Stimulated activated CD4-positive, alpha-beta T cell treated with anti-CD3 and anti-CD28 coated beads, TNF-alpha, amount 100 ng/mL, for 24 hours (primary cell): ENCODE data around the gene ARL8A.
"Not testable (repeated sequence)": the region's sequence is repeated elsewhere in the genome, so short reads cannot be mapped to it uniquely, and the experiment has no call there.

Source experiments
- DNase-seq, 3 experiments: peaks; one replicate each; pipeline ENCODE4 v3.0.0-alpha.2; 2020; ENCODE audit warnings: low read depth in 3 of 3

Gene ARL8A

DNA sequence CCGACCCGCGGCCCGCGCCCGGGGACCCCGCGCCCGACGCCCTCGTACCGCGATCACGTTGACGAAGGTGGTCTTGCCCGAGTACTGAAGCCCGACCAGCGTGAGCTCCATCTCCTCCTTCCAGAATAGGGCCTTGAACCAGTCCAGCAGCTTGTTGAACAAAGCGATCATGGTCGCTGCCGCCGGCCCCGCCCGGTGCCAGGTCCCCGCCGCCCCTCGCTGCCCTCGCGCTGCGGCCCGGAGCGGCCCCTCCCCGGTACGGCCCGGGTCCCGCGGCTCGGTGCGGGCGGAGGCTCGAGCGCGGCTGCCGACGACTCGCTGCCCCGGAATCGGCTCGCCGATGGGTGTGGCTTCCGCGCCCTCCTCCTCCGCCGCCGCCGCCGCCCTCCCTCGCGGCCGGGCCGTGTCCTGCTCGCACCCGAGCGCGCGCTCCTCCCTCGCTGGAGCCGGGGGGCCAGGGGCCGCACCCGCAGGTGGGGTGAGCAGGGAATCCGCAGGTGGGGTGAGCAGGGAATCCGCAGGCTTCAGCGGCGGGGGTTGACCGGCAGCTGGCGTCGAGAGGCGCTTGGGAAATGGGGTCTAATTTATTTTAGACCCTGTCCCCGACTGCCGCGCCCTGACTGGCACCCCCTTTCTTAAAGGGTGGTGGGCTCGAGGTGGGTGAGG, at the start of gene ARL8A:
TSS of gene ARL8A (minus strand) at position 336 of the 666 bp plus-strand sequence. CDS start at position 171, 165 bp downstream.
- DNase-seq = peak in 1 of 3 experiments; percentile 70

- DNase-seq = no peak
Measured at GRCh38 chr1:202194328-202194648, 49.8 kb upstream of the ARL8A start.

DNA sequence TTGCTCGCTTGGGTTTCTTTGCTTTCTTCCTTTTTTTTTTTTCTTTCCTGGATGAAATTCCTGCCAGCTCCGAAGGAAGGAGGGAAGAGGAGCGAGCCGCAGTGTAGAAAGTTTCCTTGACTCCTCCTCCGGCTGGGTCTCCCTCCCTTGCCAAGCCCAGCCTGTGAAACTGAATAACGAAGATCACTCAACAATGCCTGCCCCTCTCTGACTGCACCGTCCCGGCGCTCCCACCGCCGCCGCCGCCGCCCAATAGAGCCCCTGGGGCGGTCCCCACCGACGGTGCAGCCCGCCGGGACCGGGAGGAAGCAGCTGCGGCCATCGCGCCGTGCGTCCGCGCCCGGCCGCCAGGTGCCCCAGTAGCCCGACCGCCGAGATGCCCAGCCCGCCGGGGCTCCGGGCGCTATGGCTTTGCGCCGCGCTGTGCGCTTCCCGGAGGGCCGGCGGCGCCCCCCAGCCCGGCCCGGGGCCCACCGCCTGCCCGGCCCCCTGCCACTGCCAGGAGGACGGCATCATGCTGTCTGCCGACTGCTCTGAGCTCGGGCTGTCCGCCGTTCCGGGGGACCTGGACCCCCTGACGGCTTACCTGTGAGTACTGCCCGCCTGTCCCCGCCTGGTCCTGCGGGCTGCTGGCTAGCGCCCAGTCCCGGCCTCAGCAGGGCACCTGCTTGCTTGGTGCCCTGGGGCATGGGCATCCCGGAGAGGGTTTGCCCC, 49.2 kb upstream of the ARL8A start, which contains the start of gene LGR6:
TSS of gene LGR6 (plus strand) at position 186 of the 714 bp plus-strand sequence. CDS start at position 377, 191 bp downstream.
- no peak for DNase-seq

- DNase-seq = peak in 2 of 3 experiments; percentile 22 to 46
Measured at GRCh38 chr1:202192770-202193613, 48.5 kb upstream of the ARL8A start.

GRCh38 chr1:202191391-202191790, 46.9 kb upstream of the ARL8A start:
- not testable (repeated sequence) for DNase-seq

DNA sequence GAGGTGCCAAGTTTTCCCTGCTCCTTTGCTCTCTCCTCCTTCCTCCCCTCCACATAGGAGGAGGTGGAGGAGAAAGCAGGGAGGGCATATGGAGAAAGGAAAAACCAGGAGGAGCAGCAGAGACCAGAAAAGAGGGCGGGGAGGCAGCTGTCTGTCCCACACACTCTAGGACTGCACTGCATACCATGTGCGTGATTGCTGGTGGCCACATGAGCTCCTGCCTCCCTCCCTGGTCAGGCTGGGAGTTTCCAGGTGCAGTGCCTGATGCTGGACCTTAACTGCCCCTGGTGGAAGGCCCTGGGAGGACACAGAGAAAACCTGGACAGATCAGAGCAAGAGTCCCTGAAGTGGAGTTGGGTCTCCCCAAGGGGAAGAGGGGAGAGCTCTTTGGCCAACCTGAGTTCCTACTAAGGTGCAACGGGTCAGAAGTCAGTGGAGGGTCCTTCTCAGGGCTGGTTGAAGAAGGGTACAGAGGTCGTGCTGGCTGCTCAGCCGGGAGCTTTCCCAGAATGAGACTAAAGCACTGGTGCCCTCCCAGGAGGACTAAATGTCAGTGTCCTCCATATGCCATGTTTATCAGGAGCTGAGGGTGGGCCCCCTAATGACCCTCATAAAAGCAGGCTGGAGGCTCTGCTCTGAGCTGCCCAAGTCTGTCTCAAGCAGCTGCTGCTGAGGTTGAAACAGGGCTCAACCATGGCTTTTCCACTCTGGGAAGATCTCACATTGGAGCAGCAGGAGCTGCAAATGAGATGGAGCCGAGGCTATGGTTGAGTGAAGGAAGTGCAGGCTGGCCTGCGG, 45.6 kb upstream of the ARL8A start:
- DNase-seq = no peak

GRCh38 chr1:202189001-202189790, 44.7 kb upstream of the ARL8A start:
- peak; percentile 53 to 78 (median 62) for DNase-seq

DNA sequence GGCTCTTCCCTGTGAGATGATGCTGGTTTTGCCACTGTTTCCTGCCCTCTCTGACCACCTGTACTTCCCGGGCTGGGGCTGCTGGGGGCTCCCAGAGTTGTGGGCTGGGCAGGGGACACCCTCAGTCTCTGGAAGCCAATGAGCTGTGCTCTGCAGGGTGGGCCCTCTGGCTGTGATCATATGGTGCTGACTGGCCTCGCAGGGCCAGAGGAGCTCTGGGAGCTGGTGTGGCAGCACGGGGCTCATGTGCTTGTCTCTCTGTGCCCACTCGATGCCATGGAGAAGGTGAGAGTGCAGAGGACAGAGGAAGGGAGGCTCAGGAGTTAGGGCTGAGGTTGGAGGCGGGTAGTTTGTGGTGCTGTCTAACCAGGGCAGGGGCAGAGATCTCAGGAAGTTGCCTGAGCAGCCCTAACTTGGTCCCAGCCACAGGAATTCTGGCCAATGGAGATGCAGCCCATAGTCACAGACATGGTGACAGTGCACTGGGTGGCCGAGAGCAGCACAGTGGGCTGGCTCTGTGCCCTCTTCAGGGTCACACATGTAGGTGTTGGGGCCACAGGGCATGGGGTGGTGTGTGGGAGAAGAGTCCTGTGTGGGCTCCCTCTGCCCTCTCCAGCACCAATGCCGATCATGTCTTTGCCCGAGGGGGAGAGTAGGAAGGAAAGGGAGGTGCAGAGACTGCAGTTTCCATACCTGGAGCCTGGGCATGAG, 43.3 kb upstream of the ARL8A start:
- no peak for DNase-seq

DNA sequence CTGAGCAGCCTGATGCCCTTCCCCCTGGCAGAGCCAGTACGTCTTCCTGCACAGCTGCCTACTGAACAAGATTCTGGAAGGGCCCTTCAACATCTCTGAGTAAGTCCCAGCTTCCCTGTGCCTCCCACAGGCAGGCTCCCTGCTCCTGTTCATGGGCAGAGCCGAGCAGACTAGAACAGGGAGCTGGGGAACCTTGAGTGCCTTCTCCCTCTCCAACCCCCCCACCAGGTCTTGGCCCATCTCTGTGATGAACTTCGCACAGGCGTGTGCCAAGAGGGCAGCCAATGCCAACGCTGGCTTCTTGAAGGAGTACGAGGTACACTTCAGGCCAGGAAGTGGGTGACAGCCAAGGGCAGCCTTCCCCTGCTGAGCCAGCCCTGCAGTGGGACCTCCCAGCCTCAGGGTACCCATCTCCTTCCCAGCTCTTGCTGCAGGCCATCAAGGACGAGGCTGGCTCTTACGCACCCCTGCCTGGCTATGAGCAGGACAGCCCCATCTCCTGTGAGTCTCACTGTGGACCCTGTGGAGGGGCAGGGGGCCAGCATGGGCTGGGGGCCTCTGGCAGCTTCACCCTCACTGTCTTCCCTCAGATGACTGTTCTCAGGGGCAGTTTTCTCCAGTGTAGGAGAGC, 42.6 kb upstream of the ARL8A start:
- no peak for DNase-seq

GRCh38 chr1:202186327-202186726, 41.8 kb upstream of the ARL8A start:
- DNase-seq = no peak

DNA sequence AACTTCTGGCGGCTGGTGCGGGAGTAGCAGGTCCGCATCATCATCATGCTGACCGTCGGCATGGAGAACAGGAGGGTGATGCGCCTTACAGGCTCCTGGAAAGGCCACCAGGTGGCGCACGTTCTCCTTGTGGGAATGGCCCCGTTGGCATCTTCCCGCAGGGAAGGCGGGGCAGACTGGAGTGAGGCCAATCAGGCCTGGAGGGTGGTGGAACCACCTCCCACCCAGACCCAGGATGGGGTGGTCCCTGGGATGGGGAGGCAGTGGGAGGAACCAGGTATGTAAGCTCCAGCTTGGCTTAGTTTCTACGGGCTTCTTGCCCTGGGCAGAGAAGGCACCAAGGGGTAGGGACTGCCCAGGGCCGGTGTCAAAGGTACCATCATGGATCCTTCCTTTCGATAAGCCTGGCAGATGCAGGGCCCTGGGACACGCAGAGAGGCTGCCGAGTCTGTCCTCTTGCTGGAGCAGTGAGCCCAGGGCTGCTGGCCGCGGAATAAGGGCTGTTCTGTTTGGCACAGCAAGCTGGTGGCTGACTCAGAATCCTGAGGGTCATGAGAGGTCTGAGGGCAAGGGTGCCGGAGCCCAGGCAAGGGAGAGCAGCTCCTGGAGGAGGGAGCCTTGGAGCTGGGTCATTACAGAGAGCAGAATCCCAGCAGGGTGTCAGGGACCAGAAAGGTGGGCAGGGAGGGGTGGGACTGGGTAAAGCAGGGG, 40.4 kb upstream of the ARL8A start:
- DNase-seq = peak; percentile 38 to 78 (median 61)

GRCh38 chr1:202182040-202182877, 37.7 kb upstream of the ARL8A start:
- no peak for DNase-seq

GRCh38 chr1:202181586-202181985, 37.0 kb upstream of the ARL8A start:
- DNase-seq = no peak

DNA sequence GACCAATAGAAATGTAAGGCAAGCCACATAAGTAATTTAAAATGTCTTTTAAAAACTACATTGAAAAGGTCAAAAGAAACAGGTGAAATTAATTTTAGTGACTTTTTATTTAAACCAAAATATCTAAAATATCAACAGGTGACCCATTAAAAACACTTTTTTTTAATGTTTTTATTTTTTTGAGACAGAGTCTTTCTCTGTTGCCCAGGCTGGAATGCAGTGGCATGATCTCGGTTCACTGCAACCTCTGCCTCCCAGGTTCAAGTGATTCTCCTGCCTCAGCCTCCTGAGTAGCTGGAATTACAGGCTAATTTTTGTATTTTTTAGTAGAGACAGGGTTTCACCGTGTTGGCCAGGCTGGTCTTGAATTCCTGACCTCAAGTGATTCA, 36.2 kb upstream of the ARL8A start:
- DNase-seq = not testable (repeated sequence)

GRCh38 chr1:202179828-202180750, 35.6 kb upstream of the ARL8A start:
- DNase-seq = no peak

DNA sequence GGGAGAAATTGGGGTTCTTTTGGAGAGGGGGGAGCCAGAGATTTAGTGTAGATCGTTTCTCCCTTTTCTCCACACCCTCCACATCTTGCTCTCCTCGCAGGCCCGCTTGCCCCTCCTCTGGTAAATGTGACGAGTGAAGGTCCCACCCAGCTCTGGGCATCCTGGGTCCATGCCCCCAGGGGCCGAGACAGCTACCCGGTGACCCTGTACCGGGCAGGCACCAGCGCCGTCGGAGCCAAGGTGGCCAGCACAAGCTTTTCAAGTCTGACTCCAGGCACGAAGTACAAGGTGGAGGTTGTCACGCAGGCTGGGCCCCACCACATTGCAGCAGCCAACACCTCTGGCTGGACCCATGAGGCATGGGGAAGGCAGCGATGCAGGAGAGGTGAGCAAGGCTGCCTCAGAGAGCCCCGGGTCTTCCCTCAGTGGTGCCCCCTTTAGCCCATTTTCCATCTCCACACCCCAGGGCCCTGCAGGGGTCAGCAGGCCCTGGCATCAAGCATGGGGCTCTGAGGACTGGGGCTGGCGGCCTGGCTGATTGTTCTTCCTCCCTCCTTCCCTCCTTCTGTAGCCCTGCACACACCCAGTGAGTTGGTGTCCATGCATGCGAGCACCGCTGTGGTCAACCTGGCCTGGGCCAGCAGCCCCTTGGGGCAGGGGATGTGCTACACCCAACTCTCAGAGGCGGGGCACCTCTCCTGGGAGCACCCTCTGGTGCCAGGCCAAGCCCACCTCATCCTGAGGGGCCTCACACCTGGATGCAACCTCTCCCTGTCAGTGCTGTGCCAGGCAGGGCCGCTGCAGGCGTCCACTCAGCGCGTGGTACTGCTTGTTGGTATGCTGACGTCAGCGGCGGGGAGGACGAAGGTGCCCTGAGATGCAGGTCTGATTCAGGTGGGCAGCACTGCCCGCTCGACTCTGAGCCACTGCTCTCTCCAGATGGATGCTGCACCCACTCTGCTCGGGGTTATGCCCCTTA, 32.7 kb upstream of the ARL8A start:
- DNase-seq = no peak
